ENCODE results near the gene H2BK1. TPM values are rescaled to one million over a fixed set of nuclear protein-coding genes. Genes with fewer than 3 reads are reported as not detected.

Gene H2BK1
- total RNA-seq, 1 donor: not detected

DNA sequence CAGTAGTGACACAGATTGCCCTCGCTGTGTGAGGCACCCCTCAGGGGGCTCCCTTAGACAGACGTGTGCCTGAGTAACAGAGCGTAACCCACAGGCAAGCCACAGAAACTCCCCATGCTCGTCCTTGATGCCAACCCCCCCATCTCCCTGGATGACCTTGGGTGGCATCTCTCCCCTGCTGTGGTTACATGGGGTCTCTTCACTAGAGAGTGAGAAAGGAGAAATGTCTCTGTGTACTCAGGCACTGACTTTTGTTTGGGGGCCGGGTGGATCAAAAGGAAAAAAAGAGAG lies 22.1 kb downstream of the H2BK1 start:
- Histone ChIP-seq H3K9me3 (ENCODE audit: low read depth, low read length) (no peaks in the 10 kb centered on the region), H3K4me3 (ENCODE audit: low read length) (no peak overlapping the region), H3K27me3 (ENCODE audit: insufficient read depth, low read length) (no peaks in the 10 kb centered on the region), H3K4me1 (ENCODE audit: insufficient read depth, low read length) (no peaks in the 10 kb centered on the region)

DNA sequence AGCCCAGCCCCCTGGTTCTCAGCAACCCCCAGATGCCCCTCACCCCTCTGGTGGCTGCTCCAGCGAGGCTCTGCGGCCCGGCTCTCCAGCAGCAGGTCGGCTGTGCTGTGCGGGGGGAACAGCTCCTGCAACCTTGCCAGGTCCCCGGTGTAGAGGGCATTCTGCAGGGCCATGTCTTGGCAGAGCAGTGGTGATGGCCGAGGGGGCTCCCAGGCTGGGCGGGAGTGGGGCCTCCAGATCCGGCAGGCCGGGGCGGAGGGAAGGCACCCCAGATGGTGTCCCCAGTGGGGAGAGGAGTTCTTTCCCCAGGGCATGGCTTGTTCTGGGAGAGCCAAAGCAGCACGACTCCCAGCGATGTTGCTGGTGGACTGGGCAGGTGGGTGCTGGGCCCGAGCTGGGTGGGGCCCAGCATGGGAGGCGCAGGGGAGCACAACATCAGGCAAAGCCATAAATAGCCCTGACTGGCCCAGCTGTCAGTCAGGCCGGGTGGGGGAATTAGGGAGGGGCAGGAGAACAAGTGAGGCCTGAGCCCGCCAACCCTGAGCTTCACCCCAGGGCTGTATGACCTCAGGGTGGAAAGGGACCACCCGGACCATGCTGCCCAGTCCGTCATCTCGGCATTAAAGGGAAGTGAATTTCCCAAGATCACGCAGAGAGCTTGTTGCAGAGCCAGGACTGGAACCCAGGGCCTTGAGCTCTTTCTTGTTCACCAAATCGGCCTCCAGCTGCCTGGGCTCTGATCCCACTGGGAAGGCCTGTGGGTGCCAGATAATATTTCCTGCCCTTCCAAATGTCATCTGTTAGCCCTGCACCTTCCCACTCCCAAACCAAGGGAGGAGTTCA lies 22.7 kb downstream of the H2BK1 start:
- Histone ChIP-seq H3K27me3 (ENCODE audit: insufficient read depth, low read length) (no peaks in the 10 kb centered on the region), H3K9me3 (ENCODE audit: low read depth, low read length) (no peaks in the 10 kb centered on the region), H3K4me3 (ENCODE audit: low read length) (no peak overlapping the region), H3K4me1 (ENCODE audit: insufficient read depth, low read length) (no peaks in the 10 kb centered on the region)

DNA sequence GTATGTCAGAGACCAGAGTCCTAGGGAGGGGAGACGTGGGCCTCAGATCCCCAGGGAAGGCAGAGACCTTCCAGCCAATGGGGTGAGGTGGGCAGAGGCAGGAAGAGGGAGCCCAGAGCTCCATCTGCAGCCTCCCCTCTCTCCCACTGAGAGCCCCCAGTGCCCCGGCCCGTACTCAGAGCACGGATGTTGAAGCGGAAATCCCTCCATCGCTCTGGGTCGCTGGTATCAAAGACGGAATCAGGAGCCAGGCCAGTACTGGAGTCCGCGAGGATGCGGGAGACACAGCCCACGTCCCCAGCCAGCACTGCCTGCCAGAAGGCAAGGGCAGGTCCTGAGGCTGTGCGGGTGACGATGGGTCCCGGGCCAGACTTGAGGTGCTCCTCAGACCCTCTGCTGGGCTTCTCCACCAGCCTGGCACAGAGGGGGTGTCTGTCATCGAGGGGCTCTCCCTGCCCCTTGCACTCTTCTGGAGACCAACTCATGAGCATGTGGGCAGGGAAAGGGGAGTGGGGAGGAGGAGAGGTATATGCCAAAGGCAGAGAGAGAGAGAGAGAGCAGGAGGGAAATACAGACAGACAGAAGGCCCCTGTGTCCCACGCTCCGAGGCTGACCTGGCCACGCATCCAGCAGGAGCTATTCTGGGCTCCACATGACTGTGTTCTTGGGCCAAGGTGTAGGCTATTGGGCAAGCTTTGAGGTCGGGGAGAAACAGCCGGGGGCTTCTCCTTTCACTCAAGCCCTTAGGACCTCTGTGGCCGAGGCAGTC lies 23.5 kb downstream of the H2BK1 start, which contains the start of gene ASB10:
TSS of gene ASB10 (minus strand) at position 611 of the 769 bp plus-strand sequence. CDS start at position 491, 120 bp downstream.
- Histone ChIP-seq H3K4me1 (ENCODE audit: insufficient read depth, low read length) (no peaks in the 10 kb centered on the region), H3K27me3 (ENCODE audit: insufficient read depth, low read length) (no peaks in the 10 kb centered on the region), H3K9me3 (ENCODE audit: low read depth, low read length) (no peaks in the 10 kb centered on the region), H3K4me3 (ENCODE audit: low read length) (no peak within 1 kb of the TSS)

DNA sequence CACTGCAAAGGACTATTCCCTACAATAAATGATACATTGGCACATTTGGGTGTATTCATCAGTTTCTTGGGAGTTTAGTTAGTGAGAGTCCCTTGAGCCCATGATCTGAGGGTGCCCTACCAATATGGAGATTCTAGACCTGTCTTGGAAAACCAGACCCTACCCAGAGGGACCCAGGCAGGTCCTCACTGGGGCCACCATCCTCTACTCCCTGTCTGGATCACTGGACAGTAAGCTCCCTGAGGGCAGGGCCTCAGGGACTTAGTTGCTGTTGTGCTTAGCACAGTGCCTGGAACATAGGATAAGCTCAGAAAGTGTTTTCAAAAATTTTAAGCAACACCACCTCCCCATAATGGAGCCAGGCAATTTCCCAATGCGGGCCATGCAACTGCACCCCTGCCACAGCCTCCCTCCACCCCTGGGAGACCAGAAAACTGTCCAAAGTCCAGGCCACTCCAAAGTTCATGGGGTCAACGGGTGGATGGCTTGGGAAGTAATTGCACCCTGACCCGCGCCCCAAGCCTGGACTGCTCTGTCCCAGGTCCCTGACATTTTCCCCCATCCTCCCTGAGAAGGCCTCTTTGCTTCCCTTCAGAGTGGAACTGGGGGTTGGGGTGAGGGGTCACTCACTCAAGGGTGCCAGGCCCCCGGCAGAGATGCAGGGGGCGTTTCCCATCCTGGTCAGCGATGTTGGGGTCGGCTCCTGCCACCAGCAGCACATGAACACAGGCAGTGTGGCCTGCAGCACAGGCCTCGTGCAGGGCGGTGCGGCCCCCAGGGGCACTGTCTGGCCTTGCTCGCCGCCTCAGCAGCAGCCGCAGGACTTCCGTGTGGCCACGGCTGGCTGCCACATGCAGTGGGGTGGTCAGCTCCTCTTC lies 24.3 kb downstream of the H2BK1 start:
- Histone ChIP-seq H3K9me3 (ENCODE audit: low read depth, low read length) (no peaks in the 10 kb centered on the region), H3K4me3 (ENCODE audit: low read length) (no peak overlapping the region), H3K4me1 (ENCODE audit: insufficient read depth, low read length) (no peaks in the 10 kb centered on the region), H3K27me3 (ENCODE audit: insufficient read depth, low read length) (no peaks in the 10 kb centered on the region)

DNA sequence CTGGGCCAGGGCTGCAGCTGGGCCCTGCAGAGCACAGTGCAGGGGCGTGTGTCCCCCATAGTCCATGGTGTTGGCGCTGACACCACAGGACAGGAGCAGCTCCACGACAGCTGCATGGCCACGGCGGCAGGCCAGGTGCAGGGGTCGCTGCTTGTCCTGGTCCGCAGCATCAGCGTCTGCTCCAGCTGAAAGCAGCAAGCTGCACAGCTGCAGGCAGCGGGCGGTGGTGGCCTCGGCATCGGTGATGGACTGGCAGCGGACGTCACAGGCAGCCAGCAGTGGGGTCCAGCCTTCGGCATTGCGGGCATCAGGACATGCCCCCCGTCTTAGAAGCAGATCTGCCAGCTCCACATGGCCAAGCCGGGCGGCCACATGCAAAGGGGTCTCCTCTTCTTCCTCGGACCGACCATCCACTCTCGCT lies 29.3 kb downstream of the H2BK1 start:
- Histone ChIP-seq H3K9me3 (ENCODE audit: low read depth, low read length) (no peaks in the 10 kb centered on the region), H3K4me1 (ENCODE audit: insufficient read depth, low read length) (no peaks in the 10 kb centered on the region), H3K4me3 (ENCODE audit: low read length) (no peak overlapping the region), H3K27me3 (ENCODE audit: insufficient read depth, low read length) (no peaks in the 10 kb centered on the region)

DNA sequence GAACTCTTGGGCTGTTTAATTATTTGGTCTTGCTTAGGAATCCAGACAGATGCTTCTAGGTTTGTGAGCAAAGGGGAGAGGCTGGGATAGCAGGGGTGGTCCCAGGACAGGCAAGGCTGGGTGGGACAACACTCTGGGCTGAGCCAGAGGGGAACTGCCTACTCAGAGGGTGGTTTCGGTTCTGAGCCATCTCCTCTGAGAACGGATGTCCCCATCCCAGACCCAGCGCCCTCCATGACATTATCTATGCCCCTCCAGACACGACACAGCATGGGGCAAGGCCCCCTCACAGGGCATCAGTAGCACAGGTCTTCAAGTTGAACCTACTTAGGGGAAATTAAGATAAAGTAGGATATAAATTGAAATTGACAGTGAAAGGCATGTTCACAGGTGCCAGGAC lies 30.3 kb downstream of the H2BK1 start:
- Histone ChIP-seq H3K4me1 (ENCODE audit: insufficient read depth, low read length) (no peaks in the 10 kb centered on the region), H3K9me3 (ENCODE audit: low read depth, low read length) (no peaks in the 10 kb centered on the region), H3K27me3 (ENCODE audit: insufficient read depth, low read length) (no peaks in the 10 kb centered on the region), H3K4me3 (ENCODE audit: low read length) (no peak overlapping the region)

DNA sequence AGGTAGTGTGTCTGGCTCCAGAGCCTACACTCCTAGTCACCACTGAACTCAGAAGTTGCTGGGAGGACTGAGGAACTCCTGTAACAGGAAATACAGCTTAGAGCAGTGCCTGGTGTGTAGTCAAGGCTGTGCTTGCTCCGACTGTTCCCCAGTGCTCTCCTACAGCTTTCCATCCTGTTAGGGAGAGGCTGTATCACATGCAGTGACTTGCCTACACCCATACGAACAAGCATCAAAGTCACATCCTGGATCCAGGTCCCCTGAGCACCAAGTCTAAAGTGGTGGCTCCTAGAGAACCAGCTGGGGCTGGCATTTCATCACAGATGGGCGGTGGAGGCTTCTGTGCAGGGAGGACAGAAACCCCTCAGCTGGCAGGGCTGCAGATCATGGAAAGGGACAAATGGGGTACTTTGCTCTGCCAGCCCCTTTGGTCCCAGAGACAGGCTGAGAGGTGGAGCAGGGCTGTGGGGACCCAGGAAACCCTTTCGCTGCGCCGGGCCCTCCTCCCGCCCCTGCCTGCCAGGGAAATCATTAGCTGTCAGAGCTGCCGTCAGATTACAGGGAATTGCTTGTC lies 30.9 kb downstream of the H2BK1 start:
- Histone ChIP-seq H3K27me3 (ENCODE audit: insufficient read depth, low read length) (no peaks in the 10 kb centered on the region), H3K4me3 (ENCODE audit: low read length) (no peak overlapping the region), H3K9me3 (ENCODE audit: low read depth, low read length) (no peaks in the 10 kb centered on the region), H3K4me1 (ENCODE audit: insufficient read depth, low read length) (no peaks in the 10 kb centered on the region)

DNA sequence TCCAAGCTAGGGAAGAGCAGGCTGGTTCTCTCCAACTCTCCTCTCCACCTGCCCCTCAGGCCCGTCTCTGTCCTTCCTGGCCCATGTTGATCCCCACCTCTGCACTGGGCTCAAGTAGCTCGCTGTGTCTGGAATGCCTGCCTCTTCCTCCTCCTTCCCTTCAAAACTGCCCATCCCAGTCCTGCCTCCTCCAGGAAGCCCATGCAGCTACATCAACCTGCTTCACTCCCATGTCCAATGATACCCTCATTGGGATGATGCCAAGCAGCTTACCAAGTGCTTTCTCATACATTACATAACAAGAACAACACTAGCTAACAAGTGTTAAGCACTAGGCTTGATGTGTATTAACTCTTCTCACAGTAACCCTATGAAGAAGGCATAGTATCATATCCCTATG lies 31.5 kb downstream of the H2BK1 start:
- H3K27me3 ChIP-seq (ENCODE audit: insufficient read depth, low read length): no peaks in the 10 kb centered on the region
- H3K4me3 ChIP-seq (ENCODE audit: low read length): no peak overlapping the region

DNA sequence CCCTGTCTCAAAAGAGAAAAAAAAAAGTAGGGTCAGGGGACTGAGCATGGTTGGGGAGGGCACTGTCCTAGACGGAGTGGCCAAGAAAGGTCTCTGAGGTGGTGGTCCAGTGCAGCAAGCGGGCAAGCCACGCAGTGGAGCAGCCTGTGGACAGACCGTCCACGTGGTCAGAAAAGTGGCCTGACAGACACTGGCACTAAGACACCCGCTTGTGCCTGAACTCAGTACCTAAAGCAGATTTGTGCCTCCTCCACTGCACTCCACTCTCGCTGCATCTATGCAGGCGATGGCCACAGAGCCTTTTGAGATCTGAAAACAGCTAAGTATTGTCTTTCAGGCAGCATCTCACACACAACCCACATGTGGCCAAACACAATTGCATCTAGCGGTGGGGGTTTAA lies 32.1 kb downstream of the H2BK1 start:
- H3K27me3 ChIP-seq (ENCODE audit: insufficient read depth, low read length): no peaks in the 10 kb centered on the region
- no peak overlapping the region for H3K4me3 ChIP-seq (ENCODE audit: low read length)
- H3K9me3 ChIP-seq (ENCODE audit: low read depth, low read length): no peaks in the 10 kb centered on the region

More for the DNA sequence above, 31.5 kb downstream of the H2BK1 start:
- no peaks in the 10 kb centered on the region for H3K9me3 ChIP-seq (ENCODE audit: low read depth, low read length)
- H3K4me1 ChIP-seq (ENCODE audit: insufficient read depth, low read length): no peaks in the 10 kb centered on the region

DNA sequence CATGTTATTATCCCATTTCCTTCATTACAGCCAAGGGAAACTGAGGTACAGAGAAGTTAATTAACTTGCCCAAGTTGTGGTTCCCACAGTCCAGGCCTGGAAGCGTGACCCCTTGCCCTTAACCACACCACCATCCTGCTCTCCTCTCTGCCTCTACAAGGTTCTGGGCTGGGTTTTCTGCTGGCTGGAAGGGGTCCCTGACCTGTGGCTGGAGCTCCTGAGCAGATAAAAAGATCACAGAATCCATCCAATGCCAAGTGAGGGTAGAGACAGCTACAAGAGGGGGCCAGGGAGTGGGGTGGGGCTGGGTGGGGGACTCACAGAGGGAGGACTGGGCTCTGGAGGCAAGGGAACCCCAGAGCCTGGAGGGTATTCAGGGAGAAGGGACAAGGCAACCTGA lies 33.0 kb downstream of the H2BK1 start:
- no peaks in the 10 kb centered on the region for H3K9me3 ChIP-seq (ENCODE audit: low read depth, low read length)
- H3K4me1 ChIP-seq (ENCODE audit: insufficient read depth, low read length): no peaks in the 10 kb centered on the region
- no peak overlapping the region for H3K4me3 ChIP-seq (ENCODE audit: low read length)
- H3K27me3 ChIP-seq (ENCODE audit: insufficient read depth, low read length): peaks cover 1% of the 10 kb centered on the region

More for the DNA sequence above, 32.1 kb downstream of the H2BK1 start:
- H3K4me1 ChIP-seq (ENCODE audit: insufficient read depth, low read length): no peaks in the 10 kb centered on the region

DNA sequence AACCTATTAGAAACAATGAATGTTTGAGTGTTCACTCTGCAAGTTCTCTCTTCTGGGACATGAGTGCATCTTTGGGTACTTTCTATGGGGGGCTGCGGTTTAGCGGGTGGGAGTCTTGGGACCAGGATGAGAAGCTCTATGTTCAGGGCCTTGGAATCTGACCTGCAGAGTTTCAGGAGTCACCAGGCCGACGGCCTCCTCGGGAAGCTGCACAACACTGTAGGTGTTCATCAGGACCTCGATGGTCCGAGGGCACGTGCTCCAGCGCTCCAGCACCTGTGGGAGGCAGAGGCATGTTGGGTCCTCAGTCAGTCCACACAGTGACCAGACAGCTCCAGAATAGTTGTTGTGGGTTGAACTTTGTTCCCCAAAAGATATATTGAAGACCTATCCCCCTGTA lies 33.9 kb downstream of the H2BK1 start:
- Histone ChIP-seq H3K4me1 (ENCODE audit: insufficient read depth, low read length) (no peaks in the 10 kb centered on the region), H3K4me3 (ENCODE audit: low read length) (no peak overlapping the region), H3K27me3 (ENCODE audit: insufficient read depth, low read length) (peaks cover 5% of the 10 kb centered on the region), H3K9me3 (ENCODE audit: low read depth, low read length) (no peaks in the 10 kb centered on the region)

DNA sequence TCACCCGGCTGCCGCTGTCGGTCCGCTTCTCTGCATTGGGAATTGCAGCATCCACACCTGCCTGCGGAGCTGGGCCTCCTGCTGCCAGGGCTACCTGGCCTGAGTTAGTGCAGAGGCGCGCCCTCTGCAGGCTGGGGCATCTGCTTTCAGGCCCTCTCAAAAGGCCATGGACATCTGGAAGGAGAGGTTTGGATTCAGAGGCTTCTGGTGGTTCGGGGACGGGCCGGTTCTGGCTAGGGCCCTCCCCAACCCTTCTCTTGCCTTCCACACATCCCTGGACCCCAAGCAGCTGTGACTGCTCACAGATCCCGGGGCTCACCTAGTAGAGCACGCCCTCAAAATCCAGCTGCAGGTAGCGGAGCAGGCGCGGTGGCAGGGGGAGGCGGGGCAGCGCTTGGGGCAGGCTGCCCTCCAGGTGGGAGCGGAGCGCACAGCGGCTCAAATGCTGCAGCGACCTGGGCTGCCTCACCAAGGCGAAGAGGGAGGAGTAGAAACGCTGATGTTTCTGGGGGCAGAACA lies 34.4 kb downstream of the H2BK1 start:
- Histone ChIP-seq H3K4me1 (ENCODE audit: insufficient read depth, low read length) (no peaks in the 10 kb centered on the region), H3K9me3 (ENCODE audit: low read depth, low read length) (no peaks in the 10 kb centered on the region), H3K27me3 (ENCODE audit: insufficient read depth, low read length) (peaks cover 5% of the 10 kb centered on the region), H3K4me3 (ENCODE audit: low read length) (no peak overlapping the region)

DNA sequence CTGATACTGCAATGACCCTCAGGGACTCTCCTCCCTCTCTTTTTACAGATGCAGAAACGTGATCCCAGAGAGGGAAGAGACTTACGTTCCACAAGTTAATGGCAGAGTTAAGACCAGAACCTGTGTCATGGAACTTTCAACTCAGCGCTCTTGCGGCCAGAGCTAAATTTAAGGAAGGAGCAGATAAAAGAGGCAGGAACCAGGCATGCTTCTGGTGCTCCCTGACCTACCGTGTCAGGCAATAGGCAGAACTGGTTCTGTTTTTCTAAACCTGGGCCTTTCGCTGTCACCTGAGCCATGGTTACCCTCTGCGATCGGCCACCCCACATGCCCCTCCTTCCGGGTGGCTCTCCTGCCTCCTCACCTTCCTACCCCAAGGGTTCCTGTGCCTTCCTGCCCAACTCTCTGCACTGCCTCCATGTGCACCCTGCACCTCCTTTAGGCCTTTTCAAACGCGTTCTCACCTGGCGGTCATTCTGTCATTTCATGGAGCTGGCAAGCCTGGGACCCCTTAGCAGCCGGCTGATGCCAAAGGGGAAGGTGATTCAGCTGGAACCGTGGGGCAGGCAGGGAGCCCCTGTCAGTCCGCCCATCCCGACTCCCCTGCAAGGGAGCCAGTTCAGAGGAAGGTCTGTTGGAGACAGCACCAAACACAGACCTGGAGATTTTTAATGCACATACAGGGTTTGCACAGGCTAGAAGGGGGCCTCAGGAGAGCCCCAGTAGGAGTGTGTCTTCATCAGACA lies 35.1 kb downstream of the H2BK1 start:
- H3K4me1 ChIP-seq (ENCODE audit: insufficient read depth, low read length): no peaks in the 10 kb centered on the region
- H3K9me3 ChIP-seq (ENCODE audit: low read depth, low read length): no peaks in the 10 kb centered on the region
- peaks cover 5% of the 10 kb centered on the region for H3K27me3 ChIP-seq (ENCODE audit: insufficient read depth, low read length)
- no peak overlapping the region for H3K4me3 ChIP-seq (ENCODE audit: low read length)
